Heart right ventricle (tissue), 16 donors: ENCODE data around the gene ATG9B. TPM values are rescaled to one million over a fixed set of nuclear protein-coding genes. Genes with fewer than 3 reads are reported as not detected.
"Not testable (repeated sequence)": the region's sequence is repeated elsewhere in the genome, so short reads cannot be mapped to it uniquely, and the experiment has no call there.

Experiments used
- ATAC-seq, 8 donors: fragments of 200-7000 bp; cut with Tn5 transposase; one replicate each; pipeline ENCODE4 v1.9.1; 2020; ENCODE audit warnings: mild to moderate bottlenecking in 8 of 8, moderate library complexity in 8 of 8, moderate number of reproducible peaks in 1 of 8
- DNase-seq, 2 donors: peaks; one replicate each; pipeline ENCODE4 v3.0.0-alpha.2; 2020
- H3K27ac ChIP-seq, 10 donors: fragments of 200-600 bp; sonication (generic) in 2 of 10; one replicate each; pipeline versions ENCODE4 v1.5.0 to v1.8.0; 2020 to 2022; ENCODE audit warnings: mild to moderate bottlenecking in 3 of 10
- H3K27me3 ChIP-seq, 7 donors: fragments of 200-600 bp; one replicate each; pipeline ENCODE4 v1.8.0; 2021 to 2022; ENCODE audit warnings: mild to moderate bottlenecking in 2 of 7
- H3K36me3 ChIP-seq, 9 donors: fragments of 200-600 bp; sonication (generic) in 1 of 9; one replicate each; pipeline versions ENCODE4 v1.5.0 to v1.8.0; 2020 to 2022; ENCODE audit warnings: mild to moderate bottlenecking in 2 of 9
- H3K4me1 ChIP-seq, 9 donors: fragments of 200-600 bp; sonication (generic) in 1 of 9; one replicate each; pipeline versions ENCODE4 v1.5.0 to v1.8.0; 2020 to 2022; ENCODE audit warnings: mild to moderate bottlenecking in 4 of 9
- H3K4me3 ChIP-seq, 10 donors: fragments of 200-600 bp; sonication (generic) in 2 of 10; one replicate each; pipeline versions ENCODE4 v1.5.0 to v1.8.0; 2020 to 2022; ENCODE audit warnings: mild to moderate bottlenecking in 7 of 10, moderate library complexity in 2 of 10
- H3K9me3 ChIP-seq, 11 donors: fragments of 200-600 bp in 10 of 11; sonication (generic) in 2 of 11; one replicate each; pipeline versions ENCODE4 v1.5.0 to v1.8.0; 2013 to 2022; ENCODE audit warnings: mild to moderate bottlenecking in 2 of 11, control low read depth in 1 of 11, moderate library complexity in 1 of 11
- whole genome bisulfite sequencing, 2 donors: extraction: QIAGEN DNeasy Blood & Tissue Kit; methylation state at CpG; one replicate each; pipeline ENCODE4 v1.1.7; 2013; ENCODE audit warnings: inconsistent platforms in 1 of 2; 5-methylcytosine and 5-hydroxymethylcytosine counted together
- intact Hi-C, 10 donors: fragments of 100-400 bp; cut with DNase I; formaldehyde crosslinking; loops; one replicate each; pipeline versions ENCODE4 v1.11.1 to v1.14.2; 2022
- polyA plus RNA-seq, 2 donors: library from polyadenylated mRNA; stranded (reverse); fragments of 200-250 nt; gene quantifications; one replicate each; pipeline ENCODE4 v1.2.3, GENCODE V29; 2013
- total RNA-seq, 10 donors: library from RNA; stranded (reverse); fragmentation: NEBNext Ultra II Directional in 3 of 10; extraction: Animal tissue kit (Norgen Biotek cat#: 25700) in 3 of 10; gene quantifications; one replicate each; pipeline versions ENCODE4 v1.2.1 to v1.2.4, GENCODE V29; 2021 to 2023
- TF ChIP-seq, protein P1 (sequence below), 9 donors: fragments of 200-600 bp; sonication (generic) in 2 of 9; IDR thresholded peaks; one replicate each; pipeline versions ENCODE4 v1.5.0 to v1.8.0; 2021 to 2022; ENCODE audit warnings: antibody characterized with exemption in 9 of 9, mild to moderate bottlenecking in 5 of 9, moderate library complexity in 1 of 9
- donor health status: Arrhythmogenic right ventricular cardiomyopathy.
- donor health status: ischemic (EF 13 %, LVEDD 7.1; RV severe dilation, severe dysfunction).
- donor health status: healthy with polysubstance abuse.
- donor health status: DM: no; HTN: yes; CAD: no.
- donor health status: DM: no; HTN: no; CAD: no.
- donor health status: ischemic (EF 25% LVEDD 6.9; RV normal size, moderate dysfunction).
- donor health status: ischemic (EF 25% LVEDD 5.7; RV mildly dilated, moderate dysfunction).
- donor health status: healthy.
- donor health status: DM: yes; HTN: yes; CAD: no.
- donor health status: Ischemic cardiomyopathy.
- donor health status: ischemic (EF 35%, LVEDD 5.7; RV mildly dilated, moderate dysfunction).
- donor health status: nonischemic (EF 11% LVEDD 7.7; RV severe dilation, severe dysfunction).
- donor health status: DM: yes; HTN: yes; CAD: no.
- donor health status: PGD.
- donor health status: ischemic (EF 29% LVEDD 5.4; RV normal size, mild dysfunction).
- donor health status: nonischemic (EF 23%, LVEDD 6.1; RV moderate dilation, normal function).

ATG9B gene
- total and polyA plus RNA-seq, 12 donors, result 0.09 to 0.59 (median 0.39) TPM; not detected in 7

DNA sequence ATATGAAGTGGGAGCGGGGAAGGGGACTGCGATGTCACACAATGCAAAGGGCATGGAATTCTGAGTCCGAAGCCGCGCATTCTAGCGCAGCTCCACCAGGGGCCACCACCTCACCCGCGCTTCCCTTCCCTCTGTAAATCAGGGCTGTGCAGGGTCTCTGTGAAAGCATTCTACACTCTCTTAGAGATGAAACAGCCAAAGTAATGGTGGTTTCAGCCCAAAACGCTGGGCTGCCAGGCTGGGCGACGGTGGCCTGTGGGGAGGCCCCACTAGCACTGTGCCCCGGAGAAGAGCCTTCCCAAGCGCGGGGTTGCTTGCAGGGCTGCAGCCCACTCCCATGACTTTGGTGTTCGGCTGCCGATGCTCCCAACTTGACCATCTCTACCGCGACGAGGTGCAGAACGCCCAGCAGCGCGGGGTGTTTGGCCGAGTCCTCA is 11.4 kb downstream of the ATG9B start:
- intact Hi-C loops, result loop anchor here in 2 of 10 donors (1.0 to 10.0 kb wide), 3 partner anchors 48 to 118 kb away; no protein-coding TSS in a partner anchor
- peaks cover 0 to 26% (median 16%) of the 10 kb centered on the region in 7 donors for H3K27me3 ChIP-seq
- peak overlapping the region in 6 of 10 donors; percentile 11 to 46 (median 30) for H3K4me3 ChIP-seq
- WGBS, 2 donors, result 38 to 40% methylated on average over 23 of the region's 23 CpGs
- peak overlapping the region in 1 of 10 donors; percentile 20 for H3K27ac ChIP-seq
- H3K36me3 ChIP-seq, result peaks cover 0 to 23% (median 0%) of the 10 kb centered on the region in 9 donors
- peaks cover 3 to 74% (median 43%) of the 10 kb centered on the region in 9 donors for H3K4me1 ChIP-seq
- DNase-seq (no peak), ATAC-seq (peak in 2 of 8 donors; percentile 8 to 15)
- no peaks in the 10 kb centered on the region for H3K9me3 ChIP-seq
- TF ChIP-seq, protein P1, sequence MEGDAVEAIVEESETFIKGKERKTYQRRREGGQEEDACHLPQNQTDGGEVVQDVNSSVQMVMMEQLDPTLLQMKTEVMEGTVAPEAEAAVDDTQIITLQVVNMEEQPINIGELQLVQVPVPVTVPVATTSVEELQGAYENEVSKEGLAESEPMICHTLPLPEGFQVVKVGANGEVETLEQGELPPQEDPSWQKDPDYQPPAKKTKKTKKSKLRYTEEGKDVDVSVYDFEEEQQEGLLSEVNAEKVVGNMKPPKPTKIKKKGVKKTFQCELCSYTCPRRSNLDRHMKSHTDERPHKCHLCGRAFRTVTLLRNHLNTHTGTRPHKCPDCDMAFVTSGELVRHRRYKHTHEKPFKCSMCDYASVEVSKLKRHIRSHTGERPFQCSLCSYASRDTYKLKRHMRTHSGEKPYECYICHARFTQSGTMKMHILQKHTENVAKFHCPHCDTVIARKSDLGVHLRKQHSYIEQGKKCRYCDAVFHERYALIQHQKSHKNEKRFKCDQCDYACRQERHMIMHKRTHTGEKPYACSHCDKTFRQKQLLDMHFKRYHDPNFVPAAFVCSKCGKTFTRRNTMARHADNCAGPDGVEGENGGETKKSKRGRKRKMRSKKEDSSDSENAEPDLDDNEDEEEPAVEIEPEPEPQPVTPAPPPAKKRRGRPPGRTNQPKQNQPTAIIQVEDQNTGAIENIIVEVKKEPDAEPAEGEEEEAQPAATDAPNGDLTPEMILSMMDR (IDR thresholded peaks at IDR 0.05), result peak in 8 of 9 donors; percentile 25 to 56 (median 44)

DNA sequence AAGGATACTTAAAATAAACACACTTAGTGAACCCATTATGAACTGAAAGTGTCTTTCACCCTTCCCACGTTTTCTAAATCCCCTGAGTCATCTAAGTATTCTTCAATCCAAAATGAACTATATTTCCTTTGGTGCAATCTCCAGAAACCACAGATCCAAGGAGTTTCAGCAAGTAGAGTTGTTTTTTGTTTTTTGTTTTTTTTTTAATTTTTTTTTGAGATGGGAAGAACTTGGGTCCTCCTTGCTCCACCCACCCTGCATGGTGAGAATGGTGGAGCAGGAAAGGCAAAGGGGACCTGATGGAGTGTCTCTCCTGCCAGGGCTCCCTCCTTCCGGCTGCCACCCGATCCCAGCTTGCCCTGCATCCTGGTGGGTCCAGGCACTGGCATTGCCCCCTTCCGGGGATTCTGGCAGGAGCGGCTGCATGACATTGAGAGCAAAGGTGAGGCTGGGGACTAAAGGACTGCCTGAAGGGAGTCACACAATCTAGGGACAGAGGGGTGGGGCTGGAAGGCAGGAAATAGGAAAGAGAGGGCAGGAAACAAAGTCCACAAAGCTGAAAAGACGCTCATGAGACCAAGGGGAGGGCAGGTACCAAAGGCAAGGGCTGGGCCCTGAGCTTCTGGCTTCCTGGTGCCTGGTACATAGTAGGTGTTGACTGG is 12.1 kb downstream of the ATG9B start:
- Histone ChIP-seq H3K4me3 (no peak overlapping the region), H3K27me3 (peaks cover 0 to 19% (median 8%) of the 10 kb centered on the region in 7 donors), H3K36me3 (peaks cover 0 to 23% (median 0%) of the 10 kb centered on the region in 9 donors), H3K27ac (peak overlapping the region in 1 of 10 donors; percentile 26), H3K4me1 (peaks cover 5 to 75% (median 47%) of the 10 kb centered on the region in 9 donors), H3K9me3 (no peaks in the 10 kb centered on the region)
- no peak for DNase-seq
- ATAC-seq, result no peak
- TF ChIP-seq, protein P1 (IDR thresholded peaks at IDR 0.05), result no peak
- 67 to 77% methylated on average over 6 of the region's 6 CpGs for WGBS, 2 donors
- intact Hi-C loops, result loop anchor here in 2 of 10 donors (10.0 kb wide), 2 partner anchors 47 to 117 kb away; no protein-coding TSS in a partner anchor

DNA sequence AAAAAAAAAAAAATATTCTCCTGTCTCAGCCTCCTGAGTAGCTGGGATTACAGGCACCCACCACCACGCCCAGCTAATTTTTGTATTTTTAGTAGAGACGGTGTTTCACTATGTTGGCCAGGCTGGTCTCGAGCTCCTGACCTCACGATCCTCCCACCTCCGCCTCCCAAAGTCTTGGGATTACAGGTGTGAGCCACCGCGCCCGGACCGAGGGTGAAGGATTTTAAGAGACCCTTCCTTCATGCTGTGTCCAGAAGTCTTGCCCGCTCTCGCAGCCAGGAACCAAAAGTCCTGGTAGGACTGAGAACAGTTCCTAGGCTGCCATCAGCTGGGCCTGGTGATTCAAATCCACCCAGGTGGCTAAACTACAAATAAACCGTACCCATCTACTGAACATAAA is 12.7 kb downstream of the ATG9B start:
- intact Hi-C loops, result loop anchor here in 2 of 10 donors (10.0 kb wide), 2 partner anchors 47 to 117 kb away; no protein-coding TSS in a partner anchor
- H3K4me3 ChIP-seq, DNase-seq, H3K9me3 ChIP-seq, ATAC-seq: not testable (repeated sequence)
- Histone ChIP-seq H3K27ac (peak overlapping the region in 1 of 10 donors; percentile 26), H3K27me3 (peaks cover 0 to 19% (median 5%) of the 10 kb centered on the region in 7 donors), H3K4me1 (peaks cover 9 to 80% (median 53%) of the 10 kb centered on the region in 9 donors), H3K36me3 (peaks cover 0 to 24% (median 0%) of the 10 kb centered on the region in 9 donors)
- 88 to 93% methylated on average over 12 of the region's 12 CpGs for WGBS, 2 donors

GRCh38 chr7:151011097-151011409 is 13.2 kb downstream of the ATG9B start:
- Histone ChIP-seq H3K4me3 (no peak overlapping the region), H3K4me1 (peaks cover 10 to 86% (median 58%) of the 10 kb centered on the region in 9 donors), H3K9me3 (no peaks in the 10 kb centered on the region), H3K36me3 (peaks cover 0 to 30% (median 0%) of the 10 kb centered on the region in 9 donors), H3K27ac (peak overlapping the region in 2 of 10 donors; percentile 15 to 50), H3K27me3 (peaks cover 0 to 19% (median 5%) of the 10 kb centered on the region in 7 donors)
- WGBS, 2 donors, result 50 to 65% methylated on average over 1 of the region's 1 CpG
- ATAC-seq (no peak), DNase-seq (no peak)
- TF ChIP-seq, protein P1 (IDR thresholded peaks at IDR 0.05), result no peak
- intact Hi-C loops, result loop anchor here in 2 of 10 donors (10.0 kb wide), 2 partner anchors 46 to 116 kb away; no protein-coding TSS in a partner anchor
